HepG2 (cell line): ENCODE results near the gene KCNQ5. TPM values are rescaled to one million over a fixed set of nuclear protein-coding genes. Genes with fewer than 3 reads are reported as not detected.

Source experiments
- ATAC-seq: fragments of 200-7000 bp; cut with Tn5 transposase; 3 replicates; pipeline ENCODE4 v1.9.1; 2020; ENCODE audit warnings: mild to moderate bottlenecking, moderate library complexity
- BruUV-seq: library from RNA; stranded (reverse); fragments of 400-500 nt; replicated peaks from 2 replicates; lab custom pipeline; 2021; lab: Mats Ljungman, UMichigan
- CTCF ChIA-PET: fragments of 300-600 bp; formaldehyde crosslinking; extraction: SDS; loops from one replicate; lab custom pipeline; 2021; ENCODE audit warnings: low total read pairs, inconsistent platforms, low intra/inter-chr PET ratio; lab: Yijun Ruan, JAX
- POLR2A ChIA-PET: fragments of 350-600 bp; sonication (Branson Sonifier 250); formaldehyde crosslinking; loops from one replicate; lab custom pipeline; 2020; ENCODE audit warnings: antibody characterized with exemption, inconsistent platforms; lab: Yijun Ruan, JAX
- DNase-seq: peaks from one replicate; pipeline ENCODE4 v3.0.0-alpha.2; 2015; ENCODE audit warnings: low spot score
- FAIRE-seq: peaks from 3 replicates; lab custom pipeline; 2011; peaks lifted over from hg19 to GRCh38; lab: Jason Lieb, UNC
- H2AFZ ChIP-seq: one replicate; pipeline ENCODE4 v1.6.1; 2011; ENCODE audit warnings: low read length, inconsistent platforms
- H3K27ac ChIP-seq: fragments of 300-600 bp; 3 replicates; pipeline ENCODE4 v1.8.0; 2011; ENCODE audit warnings: mixed run types, mild to moderate bottlenecking, mixed read lengths, low read length, inconsistent platforms; ENCODE audit not compliant: insufficient read depth; ENCODE audit errors: extremely low read length
- H3K27me3 ChIP-seq, 2 experiments: fragments of 200-600 bp in 1 of 2; 2 replicates in 1 of 2; 3 replicates in 1 of 2; pipeline versions ENCODE4 v1.6.0 to v1.8.0; 2011; ENCODE audit warnings: low read length in 2 of 2, mild to moderate bottlenecking in 2 of 2, moderate library complexity in 2 of 2, inconsistent platforms in 1 of 2; ENCODE audit not compliant: insufficient read depth in 2 of 2, control insufficient read depth in 1 of 2
- H3K36me3 ChIP-seq, 2 experiments: fragments of 200-600 bp in 1 of 2; replicated peaks in 1 of 2; 2 replicates in 1 of 2; 3 replicates in 1 of 2; pipeline versions ENCODE4 v1.5.1 to v1.8.0; 2011; ENCODE audit warnings: low read length in 2 of 2, inconsistent platforms in 1 of 2; ENCODE audit not compliant: insufficient read depth in 2 of 2, control insufficient read depth in 1 of 2
- H3K4me1 ChIP-seq: 2 replicates; pipeline ENCODE4 v1.5.1; 2012; ENCODE audit warnings: low read length, inconsistent platforms; ENCODE audit not compliant: insufficient read depth
- H3K4me2 ChIP-seq: 2 replicates; pipeline ENCODE4 v1.6.0; 2011; ENCODE audit warnings: low read depth, low read length, inconsistent platforms
- H3K4me3 ChIP-seq, 3 experiments: fragments of 200-600 bp in 1 of 3; sonication (generic), shearing (Covaris generic) in 1 of 3; replicated peaks in 1 of 3; 2 replicates each; pipeline ENCODE4 v1.5.1; 2011 to 2016; ENCODE audit warnings: low read length in 3 of 3, inconsistent platforms in 2 of 3, low read depth in 2 of 3, mild to moderate bottlenecking in 2 of 3, control low read depth in 1 of 3, mixed read lengths in 1 of 3; ENCODE audit not compliant: insufficient read depth in 1 of 3
- H3K79me2 ChIP-seq: one replicate; pipeline ENCODE4 v1.6.1; 2011; ENCODE audit warnings: low read length, inconsistent platforms; ENCODE audit not compliant: insufficient read depth
- H3K9ac ChIP-seq: 2 replicates; pipeline ENCODE4 v1.6.0; 2011; ENCODE audit warnings: mild to moderate bottlenecking, low read depth, low read length, inconsistent platforms; ENCODE audit not compliant: insufficient read depth
- H3K9me3 ChIP-seq: 2 replicates; pipeline ENCODE4 v1.5.1; 2012; ENCODE audit warnings: mild to moderate bottlenecking, low read length
- H4K20me1 ChIP-seq: 2 replicates; pipeline ENCODE4 v1.6.0; 2011; ENCODE audit warnings: inconsistent platforms, mild to moderate bottlenecking, low read length, moderate library complexity; ENCODE audit not compliant: insufficient read depth
- FOXK2 ChIP-seq: fragments of 450-650 bp; IDR thresholded peaks from 2 replicates; pipeline ENCODE4 v1.6.1; 2016
- MAFF ChIP-seq: IDR thresholded peaks from 2 replicates; pipeline ENCODE4 v1.6.1; 2011; ENCODE audit warnings: low read depth, low read length, improper control_type of control experiment
- NKX3-1 ChIP-seq: sonication (generic); formaldehyde crosslinking; IDR thresholded peaks from 2 replicates; pipeline ENCODE4 v1.5.0; 2020; ENCODE audit warnings: missing genetic modification reagents
- REST ChIP-seq, 2 experiments: IDR thresholded peaks; 2 replicates each; pipeline ENCODE4 v1.6.1; 2011 to 2012; ENCODE audit warnings: low read length in 2 of 2, borderline replicate concordance in 1 of 2, low read depth in 1 of 2, mild to moderate bottlenecking in 1 of 2, moderate library complexity in 1 of 2
- RFX1 ChIP-seq: fragments of 450-650 bp; IDR thresholded peaks from 2 replicates; pipeline ENCODE4 v1.6.1; 2017
- ZNF512B ChIP-seq: sonication (generic); formaldehyde crosslinking; IDR thresholded peaks from 2 replicates; pipeline ENCODE4 v1.5.1; 2020; ENCODE audit warnings: missing genetic modification reagents, mild to moderate bottlenecking, borderline replicate concordance
- in situ Hi-C: cut with HindIII; loops from 2 replicates; pipeline ENCODE4 v1.10.0; 2017; ENCODE audit warnings: low pct_unique_long_range_greater_than_20kb; ENCODE audit not compliant: extremely low pct_ligation_motif_present
- intact Hi-C: fragments of 100-400 bp; cut with micrococcal nuclease; formaldehyde crosslinking; loops from one replicate; pipeline ENCODE4 v1.10.0; 2022; ENCODE audit not compliant: unreplicated experiment
- polyA plus RNA-seq, 8 experiments: library from polyadenylated mRNA; depleted of rRNA in 3 of 8; stranded (reverse) in 7 of 8; unstranded in 1 of 8; fragments of >200 nt; fragmentation: Illumina TruSeq in 4 of 8; extraction: Trizol in 4 of 8; gene quantifications; 2 replicates each; pipeline versions ENCODE4 v1.2.1 to v1.2.3, GENCODE V29; 2011 to 2016; ENCODE audit warnings: low read depth in 4 of 8, missing spikeins in 1 of 8, mixed read lengths in 1 of 8; ENCODE audit not compliant: insufficient read depth in 1 of 8
- total RNA-seq, 5 experiments: library from RNA; depleted of rRNA; stranded (reverse); fragments of >200 nt; fragmentation: Illumina TruSeq; extraction: Trizol; gene quantifications; 2 replicates each; pipeline ENCODE4 v1.2.3, GENCODE V29; 2016; ENCODE audit warnings: low read depth in 1 of 5

KCNQ5 gene
- total and polyA plus RNA-seq, 2 of the 13 experiments (the other 11 are each of a cell fraction or from before 2014, with no cell fraction given), result 0.04 TPM; not detected in 1

GRCh38 chr6:72721346-72721745 lies 99.5 kb downstream of the KCNQ5 start:
- DNase-seq (no peak), ATAC-seq (no peak), FAIRE-seq (no peak)
- H3K9ac ChIP-seq, result no peak overlapping the region
- H2AFZ ChIP-seq, result no peak overlapping the region
- H3K27ac ChIP-seq, result no peak overlapping the region
- H3K9me3 ChIP-seq, result no peaks in the 10 kb centered on the region
- no peaks in the 10 kb centered on the region for H3K79me2 ChIP-seq
- no peak overlapping the region for H3K4me2 ChIP-seq
- intact Hi-C loops, result no loop called here
- no peaks in the 10 kb centered on the region for H3K4me1 ChIP-seq
- TF ChIP-seq REST (IDR thresholded peaks at IDR 0.05; ENCODE audit: borderline replicate concordance in 1 of 2, low read depth in 1 of 2, low read length in 2 of 2) (no peak), MAFF (no peak), RFX1 (no peak), ZNF512B (no peak), NKX3-1 (CRISPR knock-in tag) (no peak), FOXK2 (no peak)
- no peak overlapping the region for H3K4me3 ChIP-seq
- ChIA-PET CTCF (no interaction called here), POLR2A (no interaction called here)
- no TSS peak for BruUV-seq
- no peaks in the 10 kb centered on the region for H4K20me1 ChIP-seq
- no peaks in the 10 kb centered on the region for H3K36me3 ChIP-seq
- no peaks in the 10 kb centered on the region for H3K27me3 ChIP-seq
- in situ Hi-C loops, result no loop called here
